ENCODE results near the gene C2. TPM values are rescaled to one million over a fixed set of nuclear protein-coding genes. Genes with fewer than 3 reads are reported as not detected.

The C2 gene
- total RNA-seq, 1 donor = 4.4 TPM

DNA sequence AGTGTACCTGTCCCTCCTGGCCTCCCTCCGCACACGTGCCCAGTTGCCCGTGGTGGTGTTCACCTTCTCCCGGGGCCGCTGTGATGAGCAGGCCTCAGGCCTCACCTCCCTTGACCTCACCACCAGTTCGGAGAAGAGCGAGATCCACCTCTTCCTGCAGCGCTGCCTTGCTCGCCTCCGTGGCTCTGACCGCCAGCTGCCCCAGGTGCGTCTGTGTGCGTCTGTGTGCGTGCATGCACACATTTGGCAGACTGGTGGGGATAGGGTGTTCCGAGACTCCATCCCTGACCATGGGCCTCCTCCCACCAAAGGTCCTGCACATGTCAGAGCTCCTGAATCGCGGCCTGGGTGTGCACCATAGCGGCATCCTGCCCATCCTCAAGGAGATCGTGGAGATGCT, 36.4 kb downstream of the C2 start:
- H3K4me3 ChIP-seq (ENCODE audit: low read depth, low read length) = no peak overlapping the region
- no peak for DNase-seq (ENCODE audit: low read depth)
- TF ChIP-seq, protein P1, sequence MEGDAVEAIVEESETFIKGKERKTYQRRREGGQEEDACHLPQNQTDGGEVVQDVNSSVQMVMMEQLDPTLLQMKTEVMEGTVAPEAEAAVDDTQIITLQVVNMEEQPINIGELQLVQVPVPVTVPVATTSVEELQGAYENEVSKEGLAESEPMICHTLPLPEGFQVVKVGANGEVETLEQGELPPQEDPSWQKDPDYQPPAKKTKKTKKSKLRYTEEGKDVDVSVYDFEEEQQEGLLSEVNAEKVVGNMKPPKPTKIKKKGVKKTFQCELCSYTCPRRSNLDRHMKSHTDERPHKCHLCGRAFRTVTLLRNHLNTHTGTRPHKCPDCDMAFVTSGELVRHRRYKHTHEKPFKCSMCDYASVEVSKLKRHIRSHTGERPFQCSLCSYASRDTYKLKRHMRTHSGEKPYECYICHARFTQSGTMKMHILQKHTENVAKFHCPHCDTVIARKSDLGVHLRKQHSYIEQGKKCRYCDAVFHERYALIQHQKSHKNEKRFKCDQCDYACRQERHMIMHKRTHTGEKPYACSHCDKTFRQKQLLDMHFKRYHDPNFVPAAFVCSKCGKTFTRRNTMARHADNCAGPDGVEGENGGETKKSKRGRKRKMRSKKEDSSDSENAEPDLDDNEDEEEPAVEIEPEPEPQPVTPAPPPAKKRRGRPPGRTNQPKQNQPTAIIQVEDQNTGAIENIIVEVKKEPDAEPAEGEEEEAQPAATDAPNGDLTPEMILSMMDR (IDR thresholded peaks at IDR 0.05; ENCODE audit: insufficient read depth, low read length) = no peak

DNA sequence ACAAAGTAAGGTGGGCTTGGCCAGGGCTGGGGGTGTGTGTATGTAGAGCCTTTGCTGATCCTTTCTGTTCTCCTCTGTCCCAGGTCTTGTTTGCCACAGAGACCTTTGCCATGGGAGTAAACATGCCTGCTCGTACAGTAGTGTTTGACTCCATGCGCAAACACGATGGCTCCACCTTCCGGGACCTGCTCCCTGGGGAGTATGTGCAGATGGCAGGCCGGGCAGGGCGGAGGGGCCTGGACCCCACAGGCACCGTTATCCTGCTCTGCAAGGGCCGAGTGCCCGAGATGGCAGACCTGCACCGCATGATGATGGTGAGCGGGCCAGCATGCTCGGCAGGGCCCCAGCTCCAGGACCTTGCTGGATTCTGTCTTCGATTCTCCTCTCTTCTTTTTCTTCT, 38.2 kb downstream of the C2 start:
- TF ChIP-seq, protein P1 (IDR thresholded peaks at IDR 0.05; ENCODE audit: insufficient read depth, low read length) = no peak
- DNase-seq (ENCODE audit: low read depth) = no peak
- H3K4me3 ChIP-seq (ENCODE audit: low read depth, low read length) = no peak overlapping the region

DNA sequence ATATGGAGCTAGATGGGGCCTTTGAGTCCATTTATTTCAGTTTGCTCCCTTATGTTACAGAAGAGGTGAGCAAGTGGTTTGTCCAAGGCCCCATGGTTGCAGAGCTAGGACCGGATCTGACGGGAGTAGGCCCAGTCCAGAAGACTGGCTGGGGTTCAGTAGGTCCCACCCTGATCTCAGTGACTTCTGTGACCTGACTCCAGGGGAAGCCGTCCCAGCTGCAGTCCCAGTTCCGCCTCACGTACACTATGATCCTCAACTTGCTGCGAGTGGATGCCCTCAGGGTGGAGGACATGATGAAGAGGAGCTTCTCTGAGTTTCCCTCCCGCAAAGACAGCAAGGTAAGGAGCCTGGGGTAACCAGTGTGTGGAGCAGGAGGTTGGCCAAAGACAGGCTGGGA, 39.0 kb downstream of the C2 start:
- H3K4me3 ChIP-seq (ENCODE audit: low read depth, low read length) = no peak overlapping the region
- DNase-seq (ENCODE audit: low read depth) = no peak
- TF ChIP-seq, protein P1 (IDR thresholded peaks at IDR 0.05; ENCODE audit: insufficient read depth, low read length) = no peak

DNA sequence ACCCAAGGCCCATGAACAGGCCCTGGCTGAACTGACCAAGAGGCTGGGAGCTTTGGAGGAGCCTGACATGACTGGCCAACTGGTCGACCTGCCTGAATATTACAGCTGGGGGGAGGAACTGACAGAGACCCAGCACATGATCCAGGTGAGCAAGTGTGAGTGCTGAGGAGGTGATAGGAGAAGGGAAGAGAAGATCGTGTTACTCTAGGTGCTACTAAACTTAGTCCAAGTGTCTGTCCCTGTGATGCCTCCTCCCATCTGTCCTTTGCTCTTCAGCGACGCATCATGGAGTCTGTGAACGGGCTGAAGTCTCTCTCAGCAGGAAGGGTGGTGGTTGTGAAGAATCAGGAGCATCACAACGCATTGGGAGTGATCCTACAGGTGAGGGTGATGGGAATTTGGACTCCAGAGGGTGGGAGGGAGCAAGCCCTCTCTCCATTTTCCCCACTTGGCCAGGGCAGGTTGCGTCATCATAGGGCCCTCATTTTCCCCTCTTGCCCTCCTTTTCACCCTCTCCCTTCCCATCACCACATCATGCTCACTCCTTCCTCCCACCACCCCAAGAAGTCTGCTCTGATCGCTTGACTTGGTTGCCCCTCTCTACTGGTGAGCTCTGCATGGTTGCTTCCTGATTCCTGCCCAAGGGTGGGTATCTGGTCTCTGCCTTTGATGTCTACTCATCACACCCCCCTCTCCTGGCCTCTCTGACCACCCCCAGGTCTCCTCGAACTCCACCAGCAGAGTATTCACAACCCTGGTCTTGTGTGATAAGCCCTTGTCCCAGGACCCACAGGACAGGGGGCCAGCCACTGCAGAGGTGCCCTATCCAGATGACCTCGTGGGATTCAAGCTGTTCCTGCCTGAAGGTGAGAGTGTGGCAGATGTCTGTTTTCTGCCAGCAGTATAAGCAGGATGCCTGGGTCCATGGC, 39.7 kb downstream of the C2 start:
- no peak for DNase-seq (ENCODE audit: low read depth)
- TF ChIP-seq, protein P1 (IDR thresholded peaks at IDR 0.05; ENCODE audit: insufficient read depth, low read length) = no peak
- H3K4me3 ChIP-seq (ENCODE audit: low read depth, low read length) = no peak overlapping the region

DNA sequence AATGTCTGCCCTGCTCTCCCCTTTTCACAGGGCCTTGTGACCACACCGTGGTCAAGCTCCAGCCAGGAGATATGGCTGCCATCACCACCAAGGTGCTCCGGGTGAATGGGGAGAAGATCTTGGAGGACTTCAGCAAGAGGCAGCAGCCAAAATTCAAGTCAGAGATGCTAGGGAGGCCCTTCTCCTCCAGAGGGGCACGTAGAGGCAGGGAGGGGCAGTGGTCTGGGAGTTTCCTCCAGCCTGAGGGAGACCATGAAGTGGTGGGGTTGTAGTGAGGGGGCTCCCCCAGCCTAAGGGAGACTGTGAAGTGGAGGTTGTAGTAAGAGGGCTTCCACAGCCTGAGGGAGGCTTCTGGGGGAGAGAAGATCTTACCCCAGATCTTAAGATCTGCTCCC, 40.4 kb downstream of the C2 start:
- TF ChIP-seq, protein P1 (IDR thresholded peaks at IDR 0.05; ENCODE audit: insufficient read depth, low read length) = no peak
- H3K4me3 ChIP-seq (ENCODE audit: low read depth, low read length) = no peak overlapping the region
- DNase-seq (ENCODE audit: low read depth) = no peak

DNA sequence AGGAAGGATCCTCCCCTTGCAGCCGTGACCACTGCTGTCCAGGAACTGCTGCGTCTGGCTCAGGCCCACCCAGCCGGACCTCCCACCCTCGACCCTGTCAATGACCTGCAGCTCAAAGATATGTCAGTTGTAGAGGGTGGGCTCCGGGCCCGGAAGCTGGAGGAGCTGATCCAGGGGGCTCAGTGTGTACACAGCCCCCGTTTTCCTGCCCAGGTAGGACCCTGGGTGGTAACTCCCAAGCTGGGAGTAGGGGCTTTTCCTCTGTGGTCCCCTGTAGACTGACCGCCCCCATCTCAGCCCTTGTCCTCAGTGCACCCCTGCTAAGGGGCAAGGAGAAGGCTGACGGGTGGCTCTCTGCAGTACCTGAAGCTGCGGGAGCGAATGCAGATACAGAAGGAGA, 40.8 kb downstream of the C2 start:
- H3K4me3 ChIP-seq (ENCODE audit: low read depth, low read length) = no peak overlapping the region
- no peak for DNase-seq (ENCODE audit: low read depth)
- TF ChIP-seq, protein P1 (IDR thresholded peaks at IDR 0.05; ENCODE audit: insufficient read depth, low read length) = no peak

All from fibroblast of the aortic adventitia (primary cell).